Testis (tissue), 2 donors: ENCODE data around the gene LAG3.

Experiments used
- POLR2A ChIP-seq: fragments of 450-650 bp; IDR thresholded peaks from one replicate; pipeline ENCODE4 v1.6.1; 2017; ENCODE audit warnings: antibody characterized with exemption, mild to moderate bottlenecking, moderate library complexity
- TF ChIP-seq, protein P1 (sequence below), 3 experiments: fragments of 450-650 bp in 2 of 3; fragments of 200-600 bp in 1 of 3; sonication (generic) in 1 of 3; IDR thresholded peaks; one replicate each; pipeline ENCODE4 v1.5.1; 2016 to 2019; ENCODE audit warnings: antibody characterized with exemption in 3 of 3, mild to moderate bottlenecking in 2 of 3, moderate library complexity in 1 of 3

- TF ChIP-seq, protein P1, sequence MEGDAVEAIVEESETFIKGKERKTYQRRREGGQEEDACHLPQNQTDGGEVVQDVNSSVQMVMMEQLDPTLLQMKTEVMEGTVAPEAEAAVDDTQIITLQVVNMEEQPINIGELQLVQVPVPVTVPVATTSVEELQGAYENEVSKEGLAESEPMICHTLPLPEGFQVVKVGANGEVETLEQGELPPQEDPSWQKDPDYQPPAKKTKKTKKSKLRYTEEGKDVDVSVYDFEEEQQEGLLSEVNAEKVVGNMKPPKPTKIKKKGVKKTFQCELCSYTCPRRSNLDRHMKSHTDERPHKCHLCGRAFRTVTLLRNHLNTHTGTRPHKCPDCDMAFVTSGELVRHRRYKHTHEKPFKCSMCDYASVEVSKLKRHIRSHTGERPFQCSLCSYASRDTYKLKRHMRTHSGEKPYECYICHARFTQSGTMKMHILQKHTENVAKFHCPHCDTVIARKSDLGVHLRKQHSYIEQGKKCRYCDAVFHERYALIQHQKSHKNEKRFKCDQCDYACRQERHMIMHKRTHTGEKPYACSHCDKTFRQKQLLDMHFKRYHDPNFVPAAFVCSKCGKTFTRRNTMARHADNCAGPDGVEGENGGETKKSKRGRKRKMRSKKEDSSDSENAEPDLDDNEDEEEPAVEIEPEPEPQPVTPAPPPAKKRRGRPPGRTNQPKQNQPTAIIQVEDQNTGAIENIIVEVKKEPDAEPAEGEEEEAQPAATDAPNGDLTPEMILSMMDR (IDR thresholded peaks at IDR 0.05), result peak; percentile 44 to 71 (median 64)
- no peak for TF ChIP-seq POLR2A
These were observed 5.5 kb upstream of the LAG3 start for GRCh38 chr12:6766651-6767349.
